Measurements from ENCODE around the gene PNPLA2. TPM values are rescaled to one million over a fixed set of nuclear protein-coding genes. Genes with fewer than 3 reads are reported as not detected.

PNPLA2 gene
- total RNA-seq, 1 donor from 2014 or later: 143 TPM

DNA sequence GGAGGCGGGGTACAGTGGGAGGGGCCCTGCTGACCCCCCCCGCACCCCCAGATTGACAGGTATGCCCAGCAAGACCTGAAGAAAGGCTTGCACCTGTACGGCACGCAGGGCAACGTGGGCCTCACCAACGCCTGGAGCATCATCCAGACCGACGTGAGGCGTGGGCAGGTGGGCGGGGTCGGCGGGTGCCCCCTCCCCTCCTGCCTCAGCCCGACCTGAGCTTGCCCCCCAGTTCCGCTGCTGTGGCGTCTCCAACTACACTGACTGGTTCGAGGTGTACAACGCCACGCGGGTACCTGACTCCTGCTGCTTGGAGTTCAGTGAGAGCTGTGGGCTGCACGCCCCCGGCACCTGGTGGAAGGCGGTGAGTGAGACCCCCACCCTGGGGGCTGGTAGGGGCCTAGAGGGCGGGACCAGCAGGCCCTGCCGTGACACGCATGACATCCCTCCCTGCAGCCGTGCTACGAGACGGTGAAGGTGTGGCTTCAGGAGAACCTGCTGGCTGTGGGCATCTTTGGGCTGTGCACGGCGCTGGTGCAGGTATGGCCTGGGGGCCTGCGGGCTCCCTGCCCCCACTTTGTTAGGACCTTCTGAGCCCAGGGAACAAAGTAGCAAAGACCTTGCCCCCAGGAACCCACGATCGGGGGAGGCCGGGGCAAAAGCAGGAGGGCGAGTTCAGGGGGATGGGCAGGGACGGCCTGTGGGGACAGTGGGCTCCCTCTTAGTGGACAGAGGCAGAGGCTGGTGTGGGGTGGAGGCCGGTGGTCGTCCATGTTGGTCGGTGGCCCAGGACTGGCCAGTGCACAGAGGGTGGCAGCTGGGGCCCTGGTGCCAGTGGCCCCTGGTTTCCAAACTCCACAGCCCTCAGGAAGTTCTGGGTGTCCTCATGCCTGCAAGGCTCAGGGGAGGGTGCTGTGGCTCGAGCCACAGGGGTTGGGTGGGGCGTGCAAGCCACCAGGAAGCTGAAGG, 47.0 kb downstream of the PNPLA2 start:
- DNase-seq (no peak), ATAC-seq (no peak)
- no peaks in the 10 kb centered on the region for H3K4me1 ChIP-seq
- no peak overlapping the region for H3K27ac ChIP-seq
- TF ChIP-seq, protein P1, sequence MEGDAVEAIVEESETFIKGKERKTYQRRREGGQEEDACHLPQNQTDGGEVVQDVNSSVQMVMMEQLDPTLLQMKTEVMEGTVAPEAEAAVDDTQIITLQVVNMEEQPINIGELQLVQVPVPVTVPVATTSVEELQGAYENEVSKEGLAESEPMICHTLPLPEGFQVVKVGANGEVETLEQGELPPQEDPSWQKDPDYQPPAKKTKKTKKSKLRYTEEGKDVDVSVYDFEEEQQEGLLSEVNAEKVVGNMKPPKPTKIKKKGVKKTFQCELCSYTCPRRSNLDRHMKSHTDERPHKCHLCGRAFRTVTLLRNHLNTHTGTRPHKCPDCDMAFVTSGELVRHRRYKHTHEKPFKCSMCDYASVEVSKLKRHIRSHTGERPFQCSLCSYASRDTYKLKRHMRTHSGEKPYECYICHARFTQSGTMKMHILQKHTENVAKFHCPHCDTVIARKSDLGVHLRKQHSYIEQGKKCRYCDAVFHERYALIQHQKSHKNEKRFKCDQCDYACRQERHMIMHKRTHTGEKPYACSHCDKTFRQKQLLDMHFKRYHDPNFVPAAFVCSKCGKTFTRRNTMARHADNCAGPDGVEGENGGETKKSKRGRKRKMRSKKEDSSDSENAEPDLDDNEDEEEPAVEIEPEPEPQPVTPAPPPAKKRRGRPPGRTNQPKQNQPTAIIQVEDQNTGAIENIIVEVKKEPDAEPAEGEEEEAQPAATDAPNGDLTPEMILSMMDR (IDR thresholded peaks at IDR 0.05): no peak
- intact Hi-C loops (cut with DNase I): no loop called here
- no peak overlapping the region for H3K4me3 ChIP-seq
- H3K36me3 ChIP-seq: peaks cover 29% of the 10 kb centered on the region
- H3K9me3 ChIP-seq: no peaks in the 10 kb centered on the region
- no peaks in the 10 kb centered on the region for H3K27me3 ChIP-seq

DNA sequence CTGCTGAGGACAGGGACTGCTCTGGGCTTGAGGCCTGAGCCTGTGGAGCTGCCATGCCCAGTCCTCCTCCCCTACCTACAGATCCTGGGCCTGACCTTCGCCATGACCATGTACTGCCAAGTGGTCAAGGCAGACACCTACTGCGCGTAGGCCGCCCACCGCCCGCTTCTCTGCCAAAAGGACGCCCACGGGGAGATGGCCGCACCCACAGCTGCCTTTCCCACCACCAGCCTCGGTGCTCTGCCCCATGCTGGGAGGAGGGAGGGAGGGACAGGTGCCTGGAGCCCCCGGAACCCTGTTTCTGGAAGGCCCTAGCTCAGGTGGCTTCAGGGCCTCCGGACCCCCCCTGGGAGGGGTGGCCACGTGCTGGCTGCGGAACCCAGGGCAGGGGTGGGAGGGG, 47.8 kb downstream of the PNPLA2 start:
- no peaks in the 10 kb centered on the region for H3K4me1 ChIP-seq
- TF ChIP-seq, protein P1 (IDR thresholded peaks at IDR 0.05): no peak
- H3K36me3 ChIP-seq: peaks cover 29% of the 10 kb centered on the region
- peak; percentile 1 for ATAC-seq
- no peak overlapping the region for H3K27ac ChIP-seq
- no peaks in the 10 kb centered on the region for H3K9me3 ChIP-seq
- H3K27me3 ChIP-seq: no peaks in the 10 kb centered on the region
- intact Hi-C loops (cut with DNase I): no loop called here
- no peak for DNase-seq
- H3K4me3 ChIP-seq: no peak overlapping the region

DNA sequence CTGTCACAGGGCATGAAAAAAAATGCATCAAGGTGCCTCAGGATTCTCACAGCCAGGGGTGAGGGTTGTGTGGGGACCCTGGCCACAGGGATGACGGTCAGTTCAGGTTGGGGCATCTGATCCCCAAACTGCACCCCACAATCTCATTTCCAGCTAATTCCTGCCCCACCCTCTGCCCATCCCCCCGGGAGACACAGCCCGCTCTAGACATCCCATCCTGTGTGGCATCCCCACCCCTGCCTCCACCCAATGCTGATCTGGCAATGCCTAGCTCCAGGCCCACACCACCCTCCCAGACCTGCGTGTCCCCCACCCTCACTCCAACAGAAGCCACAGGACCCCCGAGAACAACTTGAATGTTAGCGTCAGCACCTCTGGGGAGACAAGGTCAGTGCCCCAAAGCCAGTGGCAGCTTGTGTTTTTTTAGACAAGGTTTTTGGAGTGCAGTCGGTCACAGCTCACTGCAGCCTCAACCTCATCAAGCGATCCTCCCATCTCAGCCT, 49.2 kb downstream of the PNPLA2 start:
- H3K27ac ChIP-seq: no peak overlapping the region
- ATAC-seq: no peak
- DNase-seq: no peak
- no peaks in the 10 kb centered on the region for H3K9me3 ChIP-seq
- intact Hi-C loops (cut with DNase I): no loop called here
- no peak overlapping the region for H3K4me3 ChIP-seq
- TF ChIP-seq, protein P1 (IDR thresholded peaks at IDR 0.05): no peak
- H3K4me1 ChIP-seq: no peaks in the 10 kb centered on the region
- H3K27me3 ChIP-seq: no peaks in the 10 kb centered on the region
- peaks cover 29% of the 10 kb centered on the region for H3K36me3 ChIP-seq

DNA sequence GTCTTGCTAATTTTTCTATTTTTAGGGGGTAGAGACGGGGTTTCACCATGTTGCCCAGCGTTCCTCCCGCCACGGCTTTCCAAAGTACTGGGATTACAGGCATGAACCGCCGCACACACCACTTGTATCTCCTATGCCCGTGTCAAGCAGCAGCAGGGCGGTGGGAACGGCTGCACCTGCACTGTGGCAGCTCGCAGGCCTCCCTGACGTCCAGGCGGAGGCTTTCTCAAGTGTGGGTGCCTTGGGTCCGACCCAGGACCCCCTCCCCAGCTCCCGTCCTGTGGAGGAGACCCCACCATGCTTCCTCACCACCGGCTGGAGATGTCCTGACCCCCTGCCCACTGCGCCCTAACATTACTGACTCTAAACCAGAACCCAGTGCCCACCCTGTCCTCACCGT, 49.7 kb downstream of the PNPLA2 start:
- Histone ChIP-seq H3K4me3 (no peak overlapping the region), H3K9me3 (no peaks in the 10 kb centered on the region), H3K27ac (no peak overlapping the region), H3K27me3 (no peaks in the 10 kb centered on the region), H3K4me1 (no peaks in the 10 kb centered on the region), H3K36me3 (peaks cover 29% of the 10 kb centered on the region)
- intact Hi-C loops (cut with DNase I): no loop called here
- DNase-seq (no peak), ATAC-seq (no peak)
- TF ChIP-seq, protein P1 (IDR thresholded peaks at IDR 0.05): no peak

DNA sequence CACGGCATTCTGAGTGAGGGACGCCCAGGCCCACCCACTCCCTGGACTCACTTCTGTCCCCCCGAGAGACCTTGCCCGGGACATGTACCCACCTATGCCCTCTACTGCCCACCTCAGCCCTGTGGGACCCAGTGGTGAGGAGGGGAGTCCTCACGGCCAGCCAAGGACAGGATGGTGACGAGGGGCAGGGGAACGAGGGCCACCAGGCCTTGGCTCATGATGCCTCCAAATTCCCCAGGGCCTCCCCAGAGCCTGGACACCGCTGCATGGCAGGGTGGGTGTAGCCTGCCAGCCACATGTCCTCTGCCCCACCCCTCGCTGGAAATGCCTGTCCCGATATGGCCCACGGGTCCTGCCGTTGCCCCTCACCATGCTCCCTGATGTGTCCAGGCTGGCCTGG, 50.1 kb downstream of the PNPLA2 start:
- Histone ChIP-seq H3K9me3 (no peaks in the 10 kb centered on the region), H3K4me3 (no peak overlapping the region), H3K27ac (no peak overlapping the region), H3K36me3 (peaks cover 29% of the 10 kb centered on the region), H3K27me3 (no peaks in the 10 kb centered on the region), H3K4me1 (no peaks in the 10 kb centered on the region)
- TF ChIP-seq, protein P1 (IDR thresholded peaks at IDR 0.05): no peak
- ATAC-seq (no peak), DNase-seq (no peak)
- intact Hi-C loops (cut with DNase I): no loop called here

Measured in upper lobe of right lung (tissue), 1 donor.